VCaP (cell line): ENCODE data around the gene LDB3.

Experiments
- H3K27ac ChIP-seq: fragments of 450-650 bp; 2 replicates; pipeline ENCODE4 v1.5.1; 2017
- CTCF ChIP-seq: fragments of 450-650 bp; conservative IDR thresholded peaks from 2 replicates; pipeline ENCODE4 v1.5.1; 2017; ENCODE audit warnings: mild to moderate bottlenecking, moderate library complexity

Gene LDB3

DNA sequence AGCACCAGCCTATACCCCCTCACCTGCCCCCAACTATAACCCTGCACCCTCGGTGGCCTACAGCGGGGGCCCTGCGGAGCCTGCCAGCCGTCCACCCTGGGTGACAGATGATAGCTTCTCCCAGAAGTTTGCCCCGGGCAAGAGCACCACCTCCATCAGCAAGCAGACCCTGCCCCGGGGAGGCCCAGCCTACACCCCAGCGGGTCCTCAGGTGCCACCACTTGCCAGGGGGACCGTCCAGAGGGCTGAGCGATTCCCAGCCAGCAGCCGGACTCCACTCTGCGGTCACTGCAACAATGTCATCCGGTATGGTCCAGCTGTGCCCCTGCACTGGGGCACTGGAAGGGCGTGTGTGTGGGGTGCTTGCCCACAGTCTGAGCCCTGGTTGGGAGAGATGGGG is 48.2 kb downstream of the LDB3 start:
- H3K27ac ChIP-seq: no peak overlapping the region
- no peak for TF ChIP-seq CTCF

GRCh38 chr10:86718556-86718955 is 50.2 kb downstream of the LDB3 start:
- no peak for TF ChIP-seq CTCF
- H3K27ac ChIP-seq: no peak overlapping the region

GRCh38 chr10:86721232-86721631 is 52.9 kb downstream of the LDB3 start:
- no peak for TF ChIP-seq CTCF
- no peak overlapping the region for H3K27ac ChIP-seq

- no peak for TF ChIP-seq CTCF
- H3K27ac ChIP-seq: no peak overlapping the region
Measured at GRCh38 chr10:86723009-86723408, 54.7 kb downstream of the LDB3 start.

DNA sequence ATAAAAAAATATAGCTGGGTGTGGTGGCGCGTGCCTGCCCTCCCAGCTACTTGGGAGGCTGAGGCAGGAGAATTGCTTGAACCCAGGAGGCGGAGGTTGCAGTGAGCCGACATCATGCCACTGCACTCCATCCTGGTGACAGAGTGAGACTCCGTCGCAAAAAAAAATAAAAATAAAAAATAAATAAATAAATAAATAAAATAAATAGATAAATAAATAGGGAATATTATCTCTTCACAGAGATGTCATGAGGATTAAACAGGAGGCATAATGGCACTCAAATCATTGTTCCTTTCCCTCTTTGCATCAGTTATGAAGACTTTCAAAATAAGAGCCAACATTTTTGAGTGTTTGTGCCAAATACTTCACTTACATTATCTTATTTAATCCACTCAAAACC is 56.1 kb downstream of the LDB3 start:
- H3K27ac ChIP-seq: no peak overlapping the region
- no peak for TF ChIP-seq CTCF

DNA sequence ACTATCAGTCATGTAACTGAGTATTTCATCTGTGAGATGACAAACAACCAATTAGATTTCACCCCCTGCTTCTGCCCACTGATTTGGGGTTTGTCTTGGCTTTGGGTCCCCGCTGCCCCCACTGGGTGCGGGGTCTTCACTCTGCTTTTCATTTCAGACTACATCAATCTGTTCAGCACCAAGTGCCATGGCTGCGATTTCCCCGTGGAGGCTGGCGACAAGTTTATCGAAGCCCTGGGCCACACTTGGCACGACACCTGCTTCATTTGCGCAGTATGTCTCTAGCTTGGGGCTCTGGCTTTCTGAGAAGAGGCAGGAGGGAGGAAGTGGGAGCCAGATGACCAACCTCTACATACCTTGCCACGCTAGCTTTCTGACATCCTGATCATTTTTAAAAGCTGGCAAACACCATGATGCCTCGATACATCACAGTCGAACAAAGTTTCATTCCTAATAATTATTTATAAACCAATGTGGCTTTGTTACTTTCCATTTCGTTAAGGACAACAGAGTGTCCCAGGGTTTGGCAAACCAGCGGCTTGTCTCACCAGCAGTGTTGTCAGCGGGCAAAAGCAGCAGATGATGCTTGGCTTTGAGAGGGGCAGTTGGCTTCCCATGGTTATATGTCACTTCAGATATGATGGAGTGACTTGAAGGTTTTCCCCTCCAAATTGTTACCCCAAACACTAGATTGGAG is 57.8 kb downstream of the LDB3 start:
- no peak overlapping the region for H3K27ac ChIP-seq
- TF ChIP-seq CTCF: no peak

- H3K27ac ChIP-seq: no peak overlapping the region
- no peak for TF ChIP-seq CTCF
Measured at GRCh38 chr10:86726677-86726999, 58.3 kb downstream of the LDB3 start.
